H54 (cell line): Measurements from ENCODE around the gene SART1.

ENCODE experiments used
- DNase-seq: peaks from one replicate; pipeline ENCODE4 v3.0.0; 2011; ENCODE audit warnings: low spot score, mixed read lengths; ENCODE audit not compliant: insufficient read length
- FAIRE-seq: peaks from 3 replicates; lab custom pipeline; 2011; peaks lifted over from hg19 to GRCh38; lab: Jason Lieb, UNC
- POLR2A ChIP-seq: IDR thresholded peaks from 2 replicates; pipeline ENCODE4 v1.6.1; 2011; ENCODE audit warnings: low read depth, mild to moderate bottlenecking, low read length

SART1 gene

DNA sequence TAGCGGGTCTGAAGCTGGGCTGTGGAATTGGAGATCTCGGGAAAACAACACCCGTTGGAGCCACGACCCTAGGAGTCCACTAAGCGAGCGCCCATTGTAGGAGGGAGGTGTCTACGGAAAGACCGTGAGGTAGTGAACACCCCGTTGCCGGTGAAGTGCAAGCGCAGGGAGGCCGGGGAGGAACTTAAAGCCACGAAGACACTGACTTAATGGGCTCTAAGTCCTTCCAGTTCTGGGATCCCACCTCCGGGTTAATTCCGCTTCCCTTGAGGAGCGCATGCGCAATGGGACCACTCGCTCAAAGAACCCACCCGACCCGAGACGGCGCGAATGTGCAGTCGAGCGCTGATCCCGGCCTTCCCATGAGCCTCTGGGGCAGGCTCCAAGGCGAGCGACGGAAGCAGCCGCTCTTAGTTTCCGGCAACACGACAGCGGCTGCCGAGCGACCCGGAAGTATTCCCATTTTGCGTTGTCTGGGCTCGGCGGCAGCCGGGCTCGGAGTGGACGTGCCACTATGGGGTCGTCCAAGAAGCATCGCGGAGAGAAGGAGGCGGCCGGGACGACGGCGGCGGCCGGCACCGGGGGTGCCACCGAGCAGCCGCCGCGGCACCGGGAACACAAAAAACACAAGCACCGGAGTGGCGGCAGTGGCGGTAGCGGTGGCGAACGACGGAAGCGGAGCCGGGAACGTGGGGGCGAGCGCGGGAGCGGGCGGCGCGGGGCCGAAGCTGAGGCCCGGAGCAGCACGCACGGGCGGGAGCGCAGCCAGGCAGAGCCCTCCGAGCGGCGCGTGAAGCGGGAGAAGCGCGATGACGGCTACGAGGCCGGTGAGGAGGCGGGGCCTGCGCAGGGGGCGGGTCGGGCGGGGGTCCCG is at the start of gene SART1:
TSS of gene SART1 (plus strand) at position 468 of the 874 bp plus-strand sequence. CDS start at position 515, 47 bp downstream.
- no peak; the same call in none of the 2 replicates for TF ChIP-seq POLR2A
- FAIRE-seq: no peak
- DNase-seq: peak; percentile 99

DNA sequence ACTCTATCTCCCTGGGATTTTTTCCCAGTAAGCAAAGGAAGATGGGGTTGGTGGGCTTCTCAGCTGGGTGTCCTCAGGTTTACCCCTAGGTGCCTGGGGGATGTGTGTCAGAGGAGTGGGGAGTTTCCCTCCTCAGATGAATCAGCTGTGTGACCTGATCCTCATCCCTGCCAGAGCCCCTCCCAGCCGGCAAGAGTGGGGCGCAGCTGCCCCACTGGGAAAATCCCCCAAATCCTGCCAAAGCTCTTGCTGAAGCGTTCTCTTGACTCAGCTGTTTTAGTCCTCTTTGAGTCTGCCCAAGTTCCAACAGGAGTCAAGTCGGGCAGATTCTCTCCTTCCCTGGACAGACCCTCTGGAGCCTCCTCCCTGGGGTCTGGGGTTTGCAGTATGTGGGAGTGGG is 48.7 kb upstream of the SART1 start:
- FAIRE-seq (no peak), DNase-seq (no peak)
- TF ChIP-seq POLR2A: no peak

DNA sequence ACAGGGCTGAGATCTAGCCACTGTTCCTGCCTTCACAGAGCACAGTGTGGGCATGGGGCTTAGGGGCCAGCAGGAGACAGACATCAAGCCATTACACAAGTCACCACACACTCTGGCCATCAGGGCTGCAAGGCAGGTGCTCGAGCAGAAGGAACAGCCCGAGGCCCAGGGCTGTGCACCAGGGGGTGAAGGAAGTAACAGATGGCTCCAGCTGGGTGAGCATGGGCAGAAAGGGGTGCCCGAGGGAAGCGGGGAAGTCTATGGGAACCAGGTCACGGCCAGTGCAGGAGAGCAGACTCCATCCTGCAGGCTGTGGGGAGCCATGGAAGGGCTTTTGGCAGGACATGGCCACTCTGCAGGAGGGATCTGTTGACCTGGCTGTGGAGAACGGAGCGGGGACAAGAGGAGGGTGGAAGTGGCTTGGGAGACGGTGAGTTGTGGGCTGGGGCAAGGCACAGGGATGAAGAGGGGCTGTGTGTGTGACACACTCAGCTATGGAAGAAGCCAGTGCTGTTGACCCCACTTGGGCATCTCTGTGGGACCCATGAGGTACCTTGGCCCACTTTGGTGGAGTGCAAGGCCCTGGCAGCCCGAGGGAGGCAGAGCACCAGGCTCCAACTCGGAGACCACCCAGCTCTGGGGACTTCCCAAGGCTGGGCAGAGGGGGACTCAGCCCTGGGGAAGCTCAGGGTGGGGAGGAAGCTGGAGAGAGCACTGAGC is 46.3 kb upstream of the SART1 start:
- peak; percentile 44 for TF ChIP-seq POLR2A
- DNase-seq (no peak), FAIRE-seq (no peak)

DNA sequence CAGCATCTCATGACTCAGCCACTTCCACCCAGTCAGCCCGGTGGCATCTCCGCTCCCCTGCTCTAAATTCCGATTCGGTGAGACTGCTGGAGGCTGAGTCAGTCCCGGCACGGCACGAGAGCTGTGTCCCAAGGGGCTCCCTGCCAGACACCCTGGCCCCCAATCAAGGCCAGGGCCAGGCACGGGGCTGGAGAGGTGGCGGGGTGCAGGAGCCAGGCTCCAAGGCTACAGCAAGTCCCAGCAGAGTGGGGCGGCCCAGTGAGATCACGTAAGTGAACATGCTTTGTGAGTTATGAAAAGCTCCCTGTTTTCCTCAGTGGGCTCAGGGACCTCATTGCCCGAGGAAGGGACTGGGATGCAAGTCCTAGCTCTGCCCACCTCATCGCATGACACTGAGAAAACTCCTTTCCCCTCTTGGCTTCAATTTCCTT is 45.7 kb upstream of the SART1 start:
- FAIRE-seq (no peak), DNase-seq (peak; percentile 95)
- TF ChIP-seq POLR2A: peak; percentile 38; the same call in 1 of the 2 replicates

- FAIRE-seq: no peak
- DNase-seq: no peak
- no peak for TF ChIP-seq POLR2A
These were observed 45.1 kb upstream of the SART1 start for GRCh38 chr11:65916391-65916790.

GRCh38 chr11:65917077-65917433 is 44.5 kb upstream of the SART1 start:
- no peak for TF ChIP-seq POLR2A
- FAIRE-seq (no peak), DNase-seq (no peak)

- no peak for DNase-seq
- FAIRE-seq: no peak
- peak; percentile 13; the same call in 1 of the 2 replicates for TF ChIP-seq POLR2A
These were observed 43.9 kb upstream of the SART1 start for GRCh38 chr11:65917434-65918210.

DNA sequence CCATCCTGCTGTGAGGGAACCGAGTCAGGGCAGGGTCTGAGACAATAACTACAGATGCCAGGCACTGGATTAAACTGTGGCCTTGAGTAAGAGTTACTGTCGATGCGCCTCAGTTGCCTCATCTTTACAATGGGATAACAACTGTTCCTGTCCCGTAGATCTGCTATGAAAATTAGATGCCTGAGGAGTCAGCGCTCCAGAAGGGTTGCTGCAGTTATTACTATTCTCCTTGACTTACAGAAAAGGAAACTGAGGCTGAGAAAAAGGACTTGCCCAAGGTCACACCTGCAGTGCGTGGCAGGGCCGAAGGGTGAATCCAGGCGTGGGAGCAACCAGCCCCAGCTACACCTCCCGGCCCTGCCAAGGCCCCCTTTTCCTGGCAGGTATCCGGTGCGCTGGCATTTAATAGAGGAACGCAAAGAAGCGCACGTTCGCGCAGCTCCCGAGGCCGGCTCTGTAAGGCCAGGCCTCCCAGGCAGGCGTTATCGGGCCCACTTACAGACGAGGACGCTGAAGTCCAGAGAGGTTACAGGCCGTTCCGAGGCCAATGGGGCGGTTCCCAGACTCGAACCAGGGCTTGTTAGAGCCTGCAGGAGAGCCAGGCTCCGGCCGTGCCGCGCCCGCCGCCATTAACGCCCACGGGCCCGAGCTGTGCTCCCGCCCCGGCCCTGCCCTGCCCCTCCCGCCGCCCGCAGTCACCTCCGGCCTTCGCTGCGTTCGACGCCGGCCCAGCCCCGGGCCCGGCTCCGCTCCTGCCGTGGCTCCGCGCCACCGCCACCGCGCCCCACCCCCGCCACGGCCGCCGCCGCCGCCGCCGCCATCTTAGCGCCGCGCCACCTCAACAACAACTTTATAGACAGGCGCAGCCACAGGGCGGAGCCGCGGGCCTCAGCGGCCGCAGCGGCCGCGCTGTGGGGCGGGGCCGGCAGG is 43.1 kb upstream of the SART1 start, which contains the start of gene C11orf68:
TSS of gene C11orf68 (minus strand) at position 852 of the 930 bp plus-strand sequence. CDS start at position 821, 31 bp downstream.
- FAIRE-seq: no peak
- TF ChIP-seq POLR2A: peak; percentile 92
- no peak for DNase-seq

DNA sequence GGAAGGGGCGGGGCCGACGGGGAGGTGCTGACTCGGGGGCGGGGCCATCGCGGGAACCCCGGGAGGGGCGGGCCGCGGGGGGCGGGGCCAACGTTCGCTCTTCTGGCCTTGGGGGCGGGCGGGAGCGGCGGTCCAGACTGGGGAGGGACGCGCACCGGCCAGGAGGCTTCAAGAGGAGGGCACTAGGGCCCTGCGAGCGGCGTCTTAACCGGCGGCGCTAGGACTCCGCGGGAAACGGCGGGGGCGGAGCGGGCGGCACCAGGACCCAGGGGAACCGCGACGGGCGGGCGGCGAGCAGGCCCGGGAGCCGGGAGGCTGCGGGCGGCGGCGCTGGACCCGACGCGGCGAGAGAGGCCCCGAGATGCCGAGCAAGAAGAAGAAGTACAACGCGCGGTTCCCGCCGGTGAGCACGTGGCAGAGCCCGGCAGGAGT is 42.4 kb upstream of the SART1 start, which contains the start of gene DRAP1:
TSS of gene DRAP1 (plus strand) at position 286 of the 432 bp plus-strand sequence. CDS start at position 362, 76 bp downstream.
- DNase-seq: peak; percentile 91
- no peak for FAIRE-seq
- TF ChIP-seq POLR2A: peak; percentile 73

DNA sequence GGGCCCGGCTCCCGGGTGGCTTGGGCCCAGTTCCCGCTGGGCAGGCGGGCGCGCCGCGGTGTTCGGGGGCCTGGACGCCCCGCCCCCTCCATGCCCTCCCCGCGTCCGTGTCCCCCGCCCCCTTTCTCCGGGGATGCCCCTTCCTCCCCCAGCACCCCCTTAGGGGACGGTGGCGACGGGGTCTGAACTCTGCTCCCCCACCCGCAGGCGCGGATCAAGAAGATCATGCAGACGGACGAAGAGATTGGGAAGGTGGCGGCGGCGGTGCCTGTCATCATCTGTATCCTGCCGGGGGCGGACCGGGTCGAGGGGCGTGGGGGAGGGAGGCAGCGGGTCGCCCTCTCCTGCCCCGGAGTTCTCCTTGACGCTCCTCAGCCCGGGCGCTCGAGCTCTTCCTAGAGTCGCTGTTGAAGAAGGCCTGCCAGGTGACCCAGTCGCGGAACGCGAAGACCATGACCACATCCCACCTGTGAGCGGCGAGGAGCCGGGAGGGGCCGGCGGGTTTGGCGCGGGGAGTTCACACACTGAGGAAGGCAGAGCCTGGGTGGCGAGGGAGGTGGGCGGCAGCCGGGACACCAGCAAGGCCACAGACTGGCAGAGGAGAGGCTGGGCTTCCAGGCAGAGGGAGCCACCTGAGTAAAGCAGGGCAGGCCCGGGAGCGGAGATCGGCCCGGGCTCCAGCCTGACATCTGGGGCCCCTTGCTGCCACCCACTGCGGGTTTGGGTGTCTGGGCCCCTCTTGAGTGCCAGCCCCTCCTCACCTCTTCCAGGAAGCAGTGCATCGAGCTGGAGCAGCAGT is 41.8 kb upstream of the SART1 start:
- no peak for FAIRE-seq
- no peak for DNase-seq
- no peak for TF ChIP-seq POLR2A

DNA sequence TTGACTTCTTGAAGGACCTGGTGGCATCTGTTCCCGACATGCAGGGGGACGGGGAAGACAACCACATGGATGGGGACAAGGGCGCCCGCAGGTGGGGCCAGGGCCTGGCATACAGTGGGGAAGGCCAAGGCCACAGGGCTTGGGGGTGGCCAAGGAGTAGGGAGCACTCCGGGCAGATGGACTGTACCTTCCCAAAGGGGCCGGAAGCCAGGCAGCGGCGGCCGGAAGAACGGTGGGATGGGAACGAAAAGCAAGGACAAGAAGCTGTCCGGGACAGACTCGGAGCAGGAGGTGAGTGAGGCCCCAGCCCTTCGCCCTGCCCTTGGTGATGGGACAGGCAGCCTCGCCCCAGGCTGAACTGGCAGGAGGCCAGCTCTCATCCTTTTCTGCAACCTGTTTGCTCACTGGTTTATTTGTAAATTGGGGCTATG is 41.1 kb upstream of the SART1 start:
- FAIRE-seq: no peak
- no peak for TF ChIP-seq POLR2A
- no peak for DNase-seq
